ENCODE measurements around the gene TGFBR3. TPM values are rescaled to one million over a fixed set of nuclear protein-coding genes. Genes with fewer than 3 reads are reported as not detected.

Gene TGFBR3
- polyA plus RNA-seq, 1 experiment: 8.2 TPM

- DNase-seq (ENCODE audit: low read depth): no peak
- H3K27me3 ChIP-seq (ENCODE audit: control insufficient read depth, insufficient read depth, low read length): no peaks in the 10 kb centered on the region
- H3K36me3 ChIP-seq (ENCODE audit: control insufficient read depth, insufficient read depth, low read length): no peaks in the 10 kb centered on the region
- ChIA-PET CTCF (interaction anchor here (0.5 to 5.8 kb wide), 7 partner anchors 10 to 293 kb away, joined by 3 to 24 read pairs (median 3); no protein-coding TSS in a partner anchor), POLR2A (no interaction called here)
- TF ChIP-seq CTCF (IDR thresholded peaks at IDR 0.05; ENCODE audit: insufficient read depth, low read depth, low read length): no peak
- no peak overlapping the region for H3K4me3 ChIP-seq (ENCODE audit: low read depth, low read length)
Measured at GRCh38 chr1:91806181-91806768, 79.7 kb downstream of the TGFBR3 start.

- H3K4me3 ChIP-seq (ENCODE audit: low read depth, low read length): no peak overlapping the region
- ChIA-PET CTCF (interaction anchor here (1.0 to 1.8 kb wide), 2 partner anchors 14 to 25 kb away, joined by 3 to 6 read pairs; no protein-coding TSS in a partner anchor), POLR2A (no interaction called here)
- H3K36me3 ChIP-seq (ENCODE audit: control insufficient read depth, insufficient read depth, low read length): no peaks in the 10 kb centered on the region
- TF ChIP-seq CTCF (IDR thresholded peaks at IDR 0.05; ENCODE audit: insufficient read depth, low read depth, low read length): no peak
- DNase-seq (ENCODE audit: low read depth): no peak
- no peaks in the 10 kb centered on the region for H3K27me3 ChIP-seq (ENCODE audit: control insufficient read depth, insufficient read depth, low read length)
Measured at GRCh38 chr1:91805311-91805801, 80.6 kb downstream of the TGFBR3 start.

GRCh38 chr1:91804546-91805023, 81.4 kb downstream of the TGFBR3 start:
- DNase-seq (ENCODE audit: low read depth): no peak
- Histone ChIP-seq H3K27me3 (ENCODE audit: control insufficient read depth, insufficient read depth, low read length) (no peaks in the 10 kb centered on the region), H3K36me3 (ENCODE audit: control insufficient read depth, insufficient read depth, low read length) (no peaks in the 10 kb centered on the region), H3K4me3 (ENCODE audit: low read depth, low read length) (no peak overlapping the region)
- POLR2A ChIA-PET: no interaction called here
- CTCF ChIA-PET: interaction anchor here (1.8 kb wide), 1 partner anchor 26 kb away, joined by 6 read pairs; no protein-coding TSS in a partner anchor
- TF ChIP-seq CTCF (IDR thresholded peaks at IDR 0.05; ENCODE audit: insufficient read depth, low read depth, low read length): no peak

- no peaks in the 10 kb centered on the region for H3K27me3 ChIP-seq (ENCODE audit: control insufficient read depth, insufficient read depth, low read length)
- no peak overlapping the region for H3K4me3 ChIP-seq (ENCODE audit: low read depth, low read length)
- TF ChIP-seq CTCF (IDR thresholded peaks at IDR 0.05; ENCODE audit: insufficient read depth, low read depth, low read length): no peak
- ChIA-PET POLR2A (interaction anchor here (0.6 kb wide), 1 partner anchor 184 kb away, joined by 3 read pairs; no protein-coding TSS in a partner anchor), CTCF (no interaction called here)
- H3K36me3 ChIP-seq (ENCODE audit: control insufficient read depth, insufficient read depth, low read length): no peaks in the 10 kb centered on the region
- no peak for DNase-seq (ENCODE audit: low read depth)
Measured at GRCh38 chr1:91803847-91804545, 82.0 kb downstream of the TGFBR3 start.

- no peaks in the 10 kb centered on the region for H3K36me3 ChIP-seq (ENCODE audit: control insufficient read depth, insufficient read depth, low read length)
- H3K4me3 ChIP-seq (ENCODE audit: low read depth, low read length): no peak overlapping the region
- CTCF ChIA-PET: no interaction called here
- H3K27me3 ChIP-seq (ENCODE audit: control insufficient read depth, insufficient read depth, low read length): no peaks in the 10 kb centered on the region; the same call in 1 of the 2 replicates
- DNase-seq (ENCODE audit: low read depth): no peak
- no peak for TF ChIP-seq CTCF (IDR thresholded peaks at IDR 0.05; ENCODE audit: insufficient read depth, low read depth, low read length)
- POLR2A ChIA-PET: interaction anchor here (0.6 kb wide), 1 partner anchor 183 kb away, joined by 3 read pairs; no protein-coding TSS in a partner anchor
Measured at GRCh38 chr1:91803123-91803522, 82.8 kb downstream of the TGFBR3 start.
